A673 (cell line): ENCODE measurements around the gene IRAG1.

Experiments used
- CTCF ChIP-seq: fragments of 300-800, 200-600 bp; sonication (generic); conservative IDR thresholded peaks from 2 replicates; pipeline ENCODE4 v1.5.1; 2017; ENCODE audit warnings: low read depth, mild to moderate bottlenecking, antibody characterized with exemption, low read length, moderate library complexity, mixed read lengths
- EZH2 ChIP-seq: fragments of 200-600 bp; sonication (generic); IDR thresholded peaks from 2 replicates; pipeline ENCODE4 v1.6.1; 2017; ENCODE audit warnings: borderline replicate concordance, low read depth, mild to moderate bottlenecking, mixed read lengths, antibody characterized with exemption, low read length; ENCODE audit not compliant: poor library complexity, severe bottlenecking

GRCh38 chr11:10725907-10726253, 32.3 kb upstream of the IRAG1 start:
- TF ChIP-seq EZH2 (no peak), CTCF (no peak)
